Peyer's patch (tissue), 4 donors: Measurements from ENCODE around the gene ELF5.

Source experiments
- CTCF ChIP-seq, 6 experiments: fragments of 450-650 bp in 4 of 6; fragments of 200-600 bp in 2 of 6; sonication (generic) in 1 of 6; IDR thresholded peaks; one replicate each; pipeline ENCODE4 v1.5.1; 2017 to 2019; ENCODE audit warnings: antibody characterized with exemption in 6 of 6, mild to moderate bottlenecking in 3 of 6, moderate library complexity in 1 of 6
- POLR2A ChIP-seq, 2 donors: fragments of 450-650 bp; IDR thresholded peaks; one replicate each; pipeline ENCODE4 v1.5.1; 2017; ENCODE audit warnings: antibody characterized with exemption in 2 of 2, mild to moderate bottlenecking in 2 of 2, moderate library complexity in 2 of 2

GRCh38 chr11:34537636-34538035 is 24.0 kb upstream of the ELF5 start:
- TF ChIP-seq CTCF (IDR thresholded peaks at IDR 0.05) = no peak
- no peak for TF ChIP-seq POLR2A (IDR thresholded peaks at IDR 0.05)
